GM18517 (cell line): Measurements from ENCODE around the gene MDM1.

Source experiments
- ATAC-seq: cut with Tn5 transposase; IDR thresholded peaks from one replicate; pipeline ENCODE4 v1.9.1; 2021; ENCODE audit warnings: mild to moderate bottlenecking, moderate library complexity; ENCODE audit not compliant: unreplicated experiment

MDM1 gene, protein sequence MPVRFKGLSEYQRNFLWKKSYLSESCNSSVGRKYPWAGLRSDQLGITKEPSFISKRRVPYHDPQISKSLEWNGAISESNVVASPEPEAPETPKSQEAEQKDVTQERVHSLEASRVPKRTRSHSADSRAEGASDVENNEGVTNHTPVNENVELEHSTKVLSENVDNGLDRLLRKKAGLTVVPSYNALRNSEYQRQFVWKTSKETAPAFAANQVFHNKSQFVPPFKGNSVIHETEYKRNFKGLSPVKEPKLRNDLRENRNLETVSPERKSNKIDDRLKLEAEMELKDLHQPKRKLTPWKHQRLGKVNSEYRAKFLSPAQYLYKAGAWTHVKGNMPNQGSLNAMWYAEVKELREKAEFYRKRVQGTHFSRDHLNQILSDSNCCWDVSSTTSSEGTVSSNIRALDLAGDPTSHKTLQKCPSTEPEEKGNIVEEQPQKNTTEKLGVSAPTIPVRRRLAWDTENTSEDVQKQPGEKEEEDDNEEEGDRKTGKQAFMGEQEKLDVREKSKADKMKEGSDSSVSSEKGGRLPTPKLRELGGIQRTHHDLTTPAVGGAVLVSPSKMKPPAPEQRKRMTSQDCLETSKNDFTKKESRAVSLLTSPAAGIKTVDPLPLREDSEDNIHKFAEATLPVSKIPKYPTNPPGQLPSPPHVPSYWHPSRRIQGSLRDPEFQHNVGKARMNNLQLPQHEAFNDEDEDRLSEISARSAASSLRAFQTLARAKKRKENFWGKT

DNA sequence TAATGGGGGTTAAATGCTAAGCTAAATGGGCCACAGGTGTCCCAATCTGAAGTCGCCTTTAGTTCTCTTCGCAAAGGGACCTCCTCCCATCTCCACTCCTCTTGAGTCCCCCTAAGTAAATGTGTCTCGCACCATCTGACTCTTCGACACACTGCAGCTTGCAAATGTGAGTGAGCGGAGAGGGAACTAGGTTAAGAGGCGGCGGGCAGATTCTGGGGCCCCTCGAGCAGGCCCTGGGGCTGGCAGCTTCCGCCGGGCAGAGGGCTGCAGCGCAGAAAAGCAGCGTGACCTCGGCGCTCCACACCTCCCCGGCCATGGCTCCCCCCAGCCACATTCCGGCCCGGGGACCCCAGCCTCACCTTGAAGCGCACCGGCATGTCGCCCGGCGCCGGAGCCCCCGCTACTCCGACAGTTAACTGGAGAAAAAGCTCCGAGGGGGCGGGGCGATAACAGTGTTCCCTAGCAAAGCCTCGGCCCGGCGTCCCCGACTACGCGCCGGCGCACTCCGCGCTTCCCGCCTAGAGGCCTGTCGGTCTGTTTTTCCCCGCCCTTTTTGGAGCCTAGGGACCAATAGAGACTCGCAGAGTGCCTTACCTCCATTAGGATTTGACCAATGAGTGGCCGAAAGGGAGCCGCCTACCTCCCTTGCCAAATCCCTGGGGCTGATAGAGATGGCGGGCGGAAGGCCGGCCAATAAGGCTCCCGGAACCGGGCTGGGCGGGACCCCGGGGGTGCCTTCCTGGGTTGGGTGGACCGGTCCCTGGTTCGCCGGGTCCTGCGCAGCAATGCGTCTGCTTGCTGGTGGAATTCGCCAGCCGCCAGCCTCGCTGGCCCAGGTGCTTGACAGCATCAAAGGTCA is at the start of gene MDM1:
MDM1 (minus strand) TSS at position 494 of the 859 bp plus-strand sequence; CDS start at position 377, 117 bp downstream.
- peak; percentile 99 for ATAC-seq

- no peak for ATAC-seq
Measured at GRCh38 chr12:68381476-68382219, 49.5 kb upstream of the MDM1 start.

DNA sequence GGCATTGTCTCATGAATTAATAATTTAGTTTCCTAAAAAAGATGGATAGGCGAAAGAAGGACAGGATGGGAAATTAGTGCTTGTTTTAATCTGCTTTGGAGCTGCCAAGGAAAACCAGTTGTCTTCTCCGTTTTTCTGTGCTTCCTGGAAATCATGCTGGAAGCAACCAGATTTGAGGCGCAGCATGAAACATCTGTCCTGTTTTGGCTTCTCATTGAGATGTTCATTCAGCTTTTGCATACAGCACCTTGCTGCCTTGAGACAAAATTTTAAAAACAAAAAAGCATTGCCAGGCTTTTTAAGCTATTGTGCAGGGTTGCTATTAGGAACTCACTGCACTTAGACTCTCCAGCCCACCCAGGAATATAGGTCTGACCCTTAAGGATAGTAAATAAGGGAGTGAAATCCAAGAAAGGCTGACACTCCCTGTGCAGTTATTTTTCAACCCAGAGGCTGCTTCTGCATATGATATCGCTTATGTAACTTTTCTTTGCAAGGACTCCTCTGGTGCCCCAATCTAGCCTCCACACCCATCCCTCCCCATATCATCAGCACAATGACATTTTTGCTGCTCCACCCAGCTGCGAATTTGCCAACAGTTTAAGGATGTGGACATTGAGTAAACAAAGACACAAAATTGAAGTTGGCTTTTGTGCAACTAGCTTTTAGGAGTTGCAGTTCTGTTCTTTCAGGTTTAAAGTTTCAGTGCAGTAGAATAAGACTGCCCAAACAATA is 46.9 kb upstream of the MDM1 start:
- no peak for ATAC-seq

DNA sequence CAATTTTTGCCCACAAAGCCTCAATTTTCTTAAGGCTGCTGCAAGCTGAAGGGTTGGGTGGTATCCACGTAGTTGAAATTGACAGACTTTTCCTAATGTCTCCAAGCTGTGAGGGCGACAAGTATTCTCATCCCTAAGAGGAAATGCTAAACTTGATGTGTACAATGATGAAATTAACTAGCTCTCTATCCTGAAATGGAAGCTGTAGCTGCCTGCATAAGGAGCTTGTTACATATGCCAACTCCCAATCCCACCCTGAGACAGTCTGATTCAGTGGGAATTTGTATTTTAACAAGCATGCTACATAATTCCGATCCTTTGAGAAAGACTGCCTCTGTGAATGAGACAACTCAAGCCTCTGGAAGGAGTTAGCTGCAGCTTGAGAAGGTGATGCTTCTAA is 45.7 kb upstream of the MDM1 start:
- no peak for ATAC-seq

DNA sequence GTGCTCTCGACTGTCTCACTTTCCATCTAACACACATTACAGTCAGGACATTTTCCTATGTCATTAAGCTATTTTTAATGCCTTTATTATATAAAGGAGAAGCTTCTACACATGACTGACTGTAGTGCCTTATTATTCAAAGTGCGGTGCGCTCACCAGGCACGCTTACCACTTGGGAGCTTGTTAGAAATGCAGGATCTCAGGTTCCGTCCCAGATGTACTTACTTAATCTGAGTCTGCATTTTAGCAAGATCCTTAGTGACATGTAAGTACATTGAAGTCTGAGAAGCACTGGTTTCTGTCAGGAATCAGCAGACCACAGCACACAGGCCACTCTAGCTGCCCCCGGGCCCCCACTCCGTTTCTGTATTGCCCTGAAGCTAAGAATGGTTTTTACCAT is 44.7 kb upstream of the MDM1 start:
- no peak for ATAC-seq

DNA sequence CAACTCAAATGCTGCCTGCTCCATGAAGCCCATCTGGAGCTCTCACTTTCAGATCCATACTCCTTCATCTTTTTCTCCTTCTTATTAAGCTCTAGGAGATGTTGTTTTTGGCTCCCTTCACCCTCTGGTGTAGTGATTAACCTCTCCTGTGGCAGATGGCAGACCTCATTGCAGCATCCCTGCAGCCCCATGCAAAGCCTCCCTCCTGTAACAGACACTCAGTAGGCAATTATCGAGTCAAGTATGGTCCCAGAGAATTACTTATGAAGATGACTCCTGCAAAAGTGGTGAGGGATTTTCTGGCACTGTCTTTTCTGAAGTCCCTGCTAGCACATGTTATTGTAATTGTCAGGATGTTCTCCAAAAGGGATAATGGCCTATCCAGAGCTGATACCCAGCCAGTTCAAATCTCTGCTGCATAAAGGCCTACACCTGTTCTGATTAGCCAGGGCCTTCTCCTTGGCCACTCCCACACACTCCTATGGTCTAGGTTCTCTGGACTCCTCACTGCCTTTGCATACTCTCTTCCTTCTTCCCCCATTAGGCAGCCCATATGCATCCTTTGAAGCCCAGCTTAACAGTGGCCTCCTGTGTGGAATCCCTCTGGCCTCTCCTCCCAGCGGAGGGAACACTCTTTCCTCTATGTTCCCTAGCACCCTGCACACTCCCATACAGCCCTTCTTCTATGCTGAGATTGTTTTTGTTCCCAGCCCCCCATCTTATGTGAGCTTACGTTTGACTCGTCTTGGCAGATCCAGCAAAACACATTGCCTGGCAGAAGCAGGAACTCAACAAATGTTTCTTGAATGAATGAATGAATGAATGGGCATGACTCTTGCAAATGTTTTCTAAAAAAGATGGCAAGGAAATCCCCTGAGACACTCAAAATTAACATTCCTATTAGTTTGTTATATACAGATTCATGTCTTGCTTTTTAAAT is 43.9 kb upstream of the MDM1 start:
- no peak for ATAC-seq

DNA sequence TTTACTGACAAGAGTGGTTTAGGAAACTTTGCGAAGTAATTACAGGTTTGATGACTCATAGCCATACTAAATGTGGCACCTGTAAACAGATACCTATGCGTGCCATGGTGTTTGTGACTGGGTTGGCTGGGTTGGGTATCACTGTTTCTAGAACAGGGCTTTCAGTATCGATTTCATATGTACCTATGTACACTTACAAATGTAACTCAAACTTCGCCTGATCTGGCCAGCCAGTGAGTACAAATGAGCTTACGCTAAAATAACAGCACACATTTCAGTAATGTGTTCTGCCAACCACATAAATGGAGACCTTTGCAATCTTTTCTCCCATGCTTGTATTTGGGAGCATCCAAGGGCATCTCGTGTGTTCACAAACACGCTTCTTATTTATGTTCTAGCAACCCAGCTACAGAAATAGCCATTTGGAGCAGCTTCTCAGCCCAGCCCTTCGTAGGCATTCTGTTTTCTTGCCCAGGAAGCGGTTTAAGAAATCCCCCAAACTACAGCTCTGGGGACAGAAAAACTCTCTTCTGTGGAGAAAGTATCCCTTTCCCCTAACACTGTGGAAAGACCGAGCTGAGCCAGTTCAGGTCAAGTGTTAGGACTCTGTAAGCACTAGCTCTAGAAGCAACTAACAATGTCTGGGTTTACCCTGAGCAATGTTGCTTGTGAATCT is 42.3 kb upstream of the MDM1 start:
- ATAC-seq, result peak; percentile 99

- no peak for ATAC-seq
Measured at GRCh38 chr12:68370667-68371066, 38.5 kb upstream of the MDM1 start.

DNA sequence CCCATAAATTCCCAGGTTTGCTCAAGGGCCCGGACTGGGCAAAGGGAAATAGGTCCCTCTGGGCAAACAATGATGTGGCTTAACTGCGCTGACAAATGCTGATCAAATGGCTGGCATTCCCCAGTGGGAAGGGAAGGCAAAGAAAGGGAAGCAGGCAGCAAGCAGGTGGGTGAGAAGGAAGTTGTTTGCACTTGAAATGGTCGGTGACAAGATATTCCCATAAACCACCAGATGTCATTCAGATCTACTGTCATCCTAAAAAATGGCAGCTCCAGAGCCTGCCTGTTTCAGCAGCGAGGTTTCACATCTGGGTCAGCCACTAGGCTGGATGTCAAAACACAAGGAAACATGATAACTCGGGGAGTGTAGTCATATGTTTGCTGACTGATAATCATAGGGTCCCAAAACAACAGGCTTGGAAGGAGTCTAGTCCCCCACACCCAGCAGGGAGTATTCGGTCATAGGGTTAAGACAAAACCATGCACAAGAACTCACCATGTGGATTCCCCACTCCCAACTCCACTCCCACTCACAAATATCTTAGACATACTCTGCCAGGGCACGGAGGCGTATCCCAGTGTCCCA is 37.9 kb upstream of the MDM1 start:
- ATAC-seq, result no peak

DNA sequence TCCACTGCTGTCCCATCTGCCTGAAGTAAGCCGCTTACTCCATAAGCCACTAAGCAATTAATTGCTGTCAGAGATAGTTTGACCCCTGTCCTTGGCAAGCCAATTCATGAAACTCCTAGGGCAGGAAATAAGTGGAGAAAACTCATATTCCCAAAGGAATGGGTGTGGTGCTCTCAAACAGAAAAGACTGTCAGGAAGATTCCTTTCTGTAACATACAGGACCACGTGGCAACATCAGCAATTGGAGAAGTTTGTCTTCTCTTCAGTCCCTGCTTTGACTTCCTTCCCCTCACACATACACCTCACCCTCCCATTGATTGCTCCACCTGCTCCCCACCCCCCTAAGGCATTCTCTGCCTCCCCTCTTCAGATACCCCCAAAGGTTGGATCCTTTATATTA is 36.2 kb upstream of the MDM1 start:
- no peak for ATAC-seq

DNA sequence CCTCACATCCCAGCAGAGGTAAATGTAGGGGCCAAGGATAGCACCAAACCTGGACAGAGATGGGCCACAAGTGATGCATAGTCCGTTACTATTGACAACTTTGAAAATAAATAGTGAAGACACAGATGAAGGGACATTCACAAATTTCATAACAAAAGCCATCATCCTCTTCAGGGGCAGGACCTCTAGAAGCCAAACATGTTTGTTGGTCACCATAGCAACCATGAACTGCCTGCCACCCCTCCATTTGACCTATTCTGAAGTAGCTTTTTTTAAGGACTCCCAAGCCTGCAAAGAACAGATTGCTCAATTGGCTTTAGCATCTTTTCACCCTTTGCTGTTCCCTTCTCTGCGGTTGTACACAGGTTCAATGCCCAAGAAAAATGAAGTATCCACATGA is 35.7 kb upstream of the MDM1 start:
- no peak for ATAC-seq

GRCh38 chr12:68367116-68367515 is 35.0 kb upstream of the MDM1 start:
- ATAC-seq, result no peak

DNA sequence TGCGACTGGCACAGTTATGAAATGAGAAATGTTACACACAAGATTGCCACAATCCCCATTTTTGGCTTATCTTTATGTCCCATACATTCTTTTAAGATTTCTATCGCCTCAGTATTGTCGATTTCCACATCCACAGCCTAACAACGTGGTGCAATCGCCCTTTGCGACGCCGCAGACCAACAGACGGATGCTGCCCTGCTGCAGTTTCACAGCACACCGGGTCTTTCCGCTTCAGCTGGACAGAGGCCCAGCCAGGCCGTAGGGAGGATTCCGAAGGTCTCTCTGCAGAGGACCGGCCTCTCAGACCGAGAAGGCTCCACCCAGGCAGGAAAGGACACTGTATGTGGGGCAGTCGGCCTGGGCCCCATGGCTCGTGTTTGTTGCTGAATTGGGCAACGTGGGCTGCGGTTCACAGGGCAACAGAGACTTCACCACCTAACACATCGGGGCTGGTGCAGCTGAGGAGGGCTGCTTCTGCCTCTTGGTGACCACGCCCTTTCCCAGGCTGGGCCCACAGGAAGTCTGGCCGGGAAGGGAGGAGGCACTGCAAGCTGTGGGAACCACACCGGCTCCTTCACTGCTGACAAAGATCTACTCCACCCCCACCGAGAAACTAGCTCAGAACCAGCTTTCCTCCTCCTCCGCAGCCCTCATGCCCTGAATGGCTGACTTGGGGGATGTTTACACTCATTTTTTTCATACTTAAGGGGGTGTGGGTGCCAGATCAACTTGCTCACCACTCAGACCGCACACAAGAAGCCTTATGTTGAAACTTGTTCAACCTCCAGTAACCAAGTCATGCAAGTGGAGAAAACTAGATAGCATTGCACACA is 32.9 kb upstream of the MDM1 start:
- peak; percentile 91 for ATAC-seq

GRCh38 chr12:68364328-68364727 is 32.2 kb upstream of the MDM1 start:
- ATAC-seq, result no peak

DNA sequence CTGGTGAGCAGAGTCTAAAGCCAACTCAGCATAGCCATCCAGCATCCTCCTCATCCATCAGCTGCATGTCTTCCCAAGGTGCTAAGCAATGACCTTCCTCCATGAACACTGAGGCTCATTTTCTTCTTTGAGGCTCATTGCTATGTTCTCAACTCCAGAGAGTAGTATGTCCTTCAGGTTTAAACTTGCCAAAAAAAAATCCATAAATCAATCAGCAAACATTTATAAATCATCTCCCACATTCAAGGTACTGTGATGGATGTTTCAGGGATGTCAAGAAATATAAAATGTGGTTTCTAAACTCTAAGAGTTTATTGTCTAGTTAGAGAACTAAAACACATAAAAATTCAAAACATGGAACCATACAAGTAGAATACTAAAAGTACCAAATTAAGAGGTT is 29.8 kb upstream of the MDM1 start:
- ATAC-seq, result no peak

DNA sequence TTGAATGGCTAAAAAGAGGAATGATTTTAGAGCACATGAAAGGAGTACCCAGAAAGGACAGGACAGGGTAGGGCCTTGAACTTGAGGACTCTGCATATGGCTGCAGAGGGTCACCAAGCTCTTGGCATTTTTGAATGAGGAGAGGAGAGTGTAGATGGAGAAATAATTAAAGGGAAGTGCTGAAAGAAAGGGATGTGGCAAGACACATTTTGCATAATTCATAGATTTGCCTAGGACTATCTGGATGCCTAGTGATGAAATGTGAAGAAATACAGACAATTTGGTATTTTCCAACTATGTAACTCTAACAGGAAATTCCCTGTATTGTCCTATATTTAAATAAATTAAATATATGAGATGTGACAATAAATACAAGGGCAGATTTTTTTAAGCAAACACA is 27.5 kb upstream of the MDM1 start:
- no peak for ATAC-seq
